Esophagus muscularis mucosa (tissue), 4 donors: Measurements from ENCODE around the gene CCNA1.

Experiments used
- CTCF ChIP-seq, 3 experiments: fragments of 200-600 bp in 2 of 3; fragments of 450-650 bp in 1 of 3; sonication (generic) in 2 of 3; IDR thresholded peaks; one replicate each; pipeline ENCODE4 v1.5.1; 2017 to 2019; ENCODE audit warnings: antibody characterized with exemption in 3 of 3, mild to moderate bottlenecking in 2 of 3, moderate library complexity in 1 of 3
- EP300 ChIP-seq: sonication (generic); formaldehyde crosslinking; IDR thresholded peaks from one replicate; pipeline ENCODE4 v1.6.1; 2017; ENCODE audit warnings: antibody characterized with exemption
- POLR2A ChIP-seq: fragments of 450-650 bp; IDR thresholded peaks from one replicate; pipeline ENCODE4 v1.6.1; 2017; ENCODE audit warnings: antibody characterized with exemption, moderate library complexity, mild to moderate bottlenecking, low read depth

GRCh38 chr13:36412736-36413135 is 19.6 kb upstream of the CCNA1 start:
- TF ChIP-seq POLR2A (no peak), EP300 (no peak), CTCF (IDR thresholded peaks at IDR 0.05) (no peak)
